RWPE2 (cell line): ENCODE data around the gene MRPS26.

ENCODE experiments used
- ATAC-seq: fragments of 200-7000 bp; cut with Tn5 transposase; 3 replicates; pipeline ENCODE4 v1.9.1; 2021; ENCODE audit warnings: low read depth
- DNase-seq: peaks from one replicate; pipeline ENCODE4 v3.0.0-alpha.2; 2020; ENCODE audit warnings: low spot score
- H3K27ac ChIP-seq: fragments of 450-650 bp; 2 replicates; pipeline ENCODE4 v1.5.1; 2017; ENCODE audit warnings: mild to moderate bottlenecking; ENCODE audit not compliant: poor library complexity, severe bottlenecking
- H3K27me3 ChIP-seq: fragments of 250-450 bp; sonication (Bioruptor Pico); 2 replicates; pipeline ENCODE4 v1.5.1; 2021; ENCODE audit warnings: mild to moderate bottlenecking, moderate library complexity; ENCODE audit not compliant: insufficient read depth, poor library complexity, severe bottlenecking
- H3K36me3 ChIP-seq: fragments of 250-450 bp; sonication (Bioruptor Pico); 2 replicates; pipeline ENCODE4 v1.5.1; 2020; ENCODE audit warnings: low read depth, mild to moderate bottlenecking, moderate library complexity
- H3K4me1 ChIP-seq: fragments of 250-450 bp; sonication (Bioruptor Pico); 2 replicates; pipeline ENCODE4 v1.5.1; 2021; ENCODE audit warnings: mild to moderate bottlenecking, moderate library complexity; ENCODE audit not compliant: insufficient read depth, poor library complexity, severe bottlenecking
- H3K4me3 ChIP-seq: fragments of 250-450 bp; sonication (Bioruptor Pico); 2 replicates; pipeline ENCODE4 v1.5.1; 2021; ENCODE audit warnings: mild to moderate bottlenecking, moderate library complexity; ENCODE audit not compliant: severe bottlenecking
- H3K9me3 ChIP-seq: fragments of 250-450 bp; sonication (Bioruptor Pico); 2 replicates; pipeline ENCODE4 v1.5.1; 2021; ENCODE audit warnings: mild to moderate bottlenecking, moderate library complexity; ENCODE audit not compliant: severe bottlenecking
- TF ChIP-seq, protein P1 (sequence below): fragments of 450-650 bp; IDR thresholded peaks from one replicate; pipeline ENCODE4 v1.5.1; 2017; ENCODE audit warnings: mild to moderate bottlenecking, moderate library complexity; ENCODE audit not compliant: poor library complexity, severe bottlenecking

The MRPS26 gene

DNA sequence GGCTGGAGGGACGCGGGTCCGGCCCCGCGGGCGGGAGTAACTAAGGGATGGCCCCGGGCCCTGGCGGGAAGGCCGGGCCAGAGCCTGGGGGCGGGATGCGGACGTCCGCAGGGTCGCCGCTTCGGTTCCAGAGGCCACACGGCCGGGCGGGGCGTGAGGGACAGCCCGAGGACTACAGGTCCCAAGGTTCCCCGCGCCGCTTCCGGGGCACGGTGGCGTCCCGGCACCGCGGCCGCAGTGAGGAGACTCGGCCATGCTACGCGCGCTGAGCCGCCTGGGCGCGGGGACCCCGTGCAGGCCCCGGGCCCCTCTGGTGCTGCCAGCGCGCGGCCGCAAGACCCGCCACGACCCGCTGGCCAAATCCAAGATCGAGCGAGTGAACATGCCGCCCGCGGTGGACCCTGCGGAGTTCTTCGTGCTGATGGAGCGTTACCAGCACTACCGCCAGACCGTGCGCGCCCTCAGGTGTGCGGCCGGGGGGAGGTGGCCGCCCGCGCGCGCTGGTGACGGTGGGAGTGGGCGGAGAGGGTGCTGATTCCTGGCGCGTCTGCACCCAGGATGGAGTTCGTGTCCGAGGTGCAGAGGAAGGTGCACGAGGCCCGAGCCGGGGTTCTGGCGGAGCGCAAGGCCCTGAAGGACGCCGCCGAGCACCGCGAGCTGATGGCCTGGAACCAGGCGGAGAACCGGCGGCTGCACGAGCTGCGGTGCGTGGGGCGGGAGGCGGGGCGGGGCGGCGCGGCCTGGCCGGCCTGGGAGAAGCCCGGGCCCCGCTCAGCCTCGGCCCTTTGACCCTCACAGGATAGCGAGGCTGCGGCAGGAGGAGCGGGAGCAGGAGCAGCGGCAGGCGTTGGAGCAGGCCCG lies at the start of gene MRPS26:
Gene MRPS26 (plus strand): TSS at position 237 of the 861 bp plus-strand sequence. CDS start 17 bp downstream, at position 254.
- peak; percentile 87 for ATAC-seq
- DNase-seq = peak; percentile 89
- Histone ChIP-seq H3K4me1 (no peaks in the 10 kb centered on the region), H3K36me3 (peaks cover 31% of the 10 kb centered on the region), H3K27me3 (no peaks in the 10 kb centered on the region), H3K9me3 (no peaks in the 10 kb centered on the region), H3K27ac (peak within 1 kb of the TSS; percentile 36), H3K4me3 (peak within 1 kb of the TSS; percentile 65)
- TF ChIP-seq, protein P1, sequence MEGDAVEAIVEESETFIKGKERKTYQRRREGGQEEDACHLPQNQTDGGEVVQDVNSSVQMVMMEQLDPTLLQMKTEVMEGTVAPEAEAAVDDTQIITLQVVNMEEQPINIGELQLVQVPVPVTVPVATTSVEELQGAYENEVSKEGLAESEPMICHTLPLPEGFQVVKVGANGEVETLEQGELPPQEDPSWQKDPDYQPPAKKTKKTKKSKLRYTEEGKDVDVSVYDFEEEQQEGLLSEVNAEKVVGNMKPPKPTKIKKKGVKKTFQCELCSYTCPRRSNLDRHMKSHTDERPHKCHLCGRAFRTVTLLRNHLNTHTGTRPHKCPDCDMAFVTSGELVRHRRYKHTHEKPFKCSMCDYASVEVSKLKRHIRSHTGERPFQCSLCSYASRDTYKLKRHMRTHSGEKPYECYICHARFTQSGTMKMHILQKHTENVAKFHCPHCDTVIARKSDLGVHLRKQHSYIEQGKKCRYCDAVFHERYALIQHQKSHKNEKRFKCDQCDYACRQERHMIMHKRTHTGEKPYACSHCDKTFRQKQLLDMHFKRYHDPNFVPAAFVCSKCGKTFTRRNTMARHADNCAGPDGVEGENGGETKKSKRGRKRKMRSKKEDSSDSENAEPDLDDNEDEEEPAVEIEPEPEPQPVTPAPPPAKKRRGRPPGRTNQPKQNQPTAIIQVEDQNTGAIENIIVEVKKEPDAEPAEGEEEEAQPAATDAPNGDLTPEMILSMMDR = peak; percentile 14

DNA sequence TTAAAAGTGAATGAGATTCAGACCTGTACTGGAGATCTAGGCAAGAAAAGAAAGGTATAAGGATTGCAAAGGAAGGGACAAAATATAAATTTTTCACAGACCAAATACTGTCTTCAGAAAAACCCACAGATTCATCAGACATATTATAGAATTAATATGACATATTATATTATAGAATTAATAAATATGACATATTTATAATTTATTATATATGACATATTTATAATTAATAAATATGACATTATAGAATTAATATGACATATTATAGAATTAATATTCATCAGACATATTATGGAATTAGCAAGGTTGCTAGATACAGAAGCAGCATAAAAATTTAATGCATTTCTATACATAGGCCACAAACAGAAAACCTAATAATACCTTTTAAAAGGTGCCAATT lies 47.1 kb upstream of the MRPS26 start:
- no peaks in the 10 kb centered on the region for H3K4me1 ChIP-seq
- H3K4me3 ChIP-seq = no peak overlapping the region
- no peaks in the 10 kb centered on the region for H3K27me3 ChIP-seq
- H3K27ac ChIP-seq = no peak overlapping the region
- DNase-seq (no peak), ATAC-seq (no peak)
- H3K36me3 ChIP-seq = peaks cover 9% of the 10 kb centered on the region
- no peaks in the 10 kb centered on the region for H3K9me3 ChIP-seq
- TF ChIP-seq, protein P1 = no peak

DNA sequence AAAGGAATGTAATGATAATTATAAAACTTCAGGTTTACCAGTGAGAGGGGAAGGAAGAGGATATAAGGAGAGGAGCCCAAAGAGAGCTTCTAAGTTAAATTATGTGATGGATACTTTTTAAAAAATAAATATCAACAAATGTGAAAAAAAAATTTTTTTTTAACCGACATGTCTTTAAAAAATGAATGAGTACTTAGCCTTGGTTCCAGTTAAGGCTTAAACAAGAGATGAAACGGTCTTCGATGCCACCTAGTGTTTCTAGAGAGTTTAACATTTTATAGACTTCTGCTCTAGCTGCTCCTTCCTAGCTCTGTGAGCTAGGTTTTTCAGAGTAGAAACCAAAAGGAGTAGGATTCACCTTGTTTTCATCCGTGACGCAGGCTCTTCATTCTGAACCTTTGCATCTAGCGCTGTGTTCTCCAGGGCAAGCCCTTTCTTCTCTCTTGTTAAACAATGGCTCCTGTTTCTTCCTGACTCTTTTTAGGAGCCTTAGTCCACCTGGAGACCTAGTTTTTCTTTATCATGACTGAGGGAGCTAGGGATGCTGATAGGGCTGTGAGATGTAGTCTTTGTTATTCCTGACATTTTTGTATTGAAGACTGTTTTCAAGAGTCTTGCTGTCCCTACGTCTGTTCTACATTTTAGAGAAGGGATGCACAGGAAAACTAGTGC lies 44.9 kb upstream of the MRPS26 start:
- Histone ChIP-seq H3K27me3 (no peaks in the 10 kb centered on the region), H3K4me3 (no peak overlapping the region), H3K4me1 (no peaks in the 10 kb centered on the region), H3K36me3 (peaks cover 22% of the 10 kb centered on the region), H3K9me3 (no peaks in the 10 kb centered on the region), H3K27ac (no peak overlapping the region)
- TF ChIP-seq, protein P1 = peak; percentile 85
- DNase-seq (no peak), ATAC-seq (peak; percentile 83)

DNA sequence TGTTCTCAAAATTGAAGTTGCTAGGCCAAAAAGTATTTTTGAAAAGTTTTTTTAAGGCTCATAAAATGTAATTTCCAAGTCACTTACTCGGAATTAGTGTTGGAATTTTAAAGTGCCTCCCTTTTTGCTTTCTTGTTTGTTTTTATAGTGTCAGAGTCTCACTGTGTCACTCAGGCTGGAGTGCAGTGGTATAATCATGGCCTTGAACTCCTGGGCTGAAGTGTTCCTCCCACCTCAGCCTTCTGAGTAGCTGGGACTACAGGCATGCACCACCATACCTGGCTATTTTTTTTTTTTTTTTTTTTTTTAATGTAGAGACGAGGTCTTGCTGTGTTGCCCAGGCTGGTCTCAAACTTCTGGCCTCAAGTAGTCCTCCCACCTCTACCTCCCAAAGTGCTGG lies 42.4 kb upstream of the MRPS26 start:
- ATAC-seq = no peak

More for the DNA sequence above, 42.4 kb upstream of the MRPS26 start:
- TF ChIP-seq, protein P1 = no peak
- no peak overlapping the region for H3K4me3 ChIP-seq
- peaks cover 43% of the 10 kb centered on the region for H3K36me3 ChIP-seq
- no peak for DNase-seq
- H3K9me3 ChIP-seq = no peaks in the 10 kb centered on the region
- no peak overlapping the region for H3K27ac ChIP-seq
- H3K4me1 ChIP-seq = no peaks in the 10 kb centered on the region
- no peaks in the 10 kb centered on the region for H3K27me3 ChIP-seq
